Testis (tissue), 2 donors: ENCODE measurements around the gene GALNT14.

Source experiments
- CTCF ChIP-seq, 3 experiments: fragments of 450-650 bp in 2 of 3; fragments of 200-600 bp in 1 of 3; sonication (generic) in 1 of 3; IDR thresholded peaks; one replicate each; pipeline ENCODE4 v1.5.1; 2016 to 2019; ENCODE audit warnings: antibody characterized with exemption in 3 of 3, mild to moderate bottlenecking in 2 of 3, moderate library complexity in 1 of 3
- POLR2A ChIP-seq: fragments of 450-650 bp; IDR thresholded peaks from one replicate; pipeline ENCODE4 v1.6.1; 2017; ENCODE audit warnings: antibody characterized with exemption, mild to moderate bottlenecking, moderate library complexity

GRCh38 chr2:30971231-30972025, 166.8 kb downstream of the GALNT14 start:
- TF ChIP-seq CTCF (IDR thresholded peaks at IDR 0.05) (no peak), POLR2A (no peak)
